GM08714 (cell line): Measurements from ENCODE around the gene MYH16.
"Not testable (repeated sequence)": the region's sequence is repeated elsewhere in the genome, so short reads cannot be mapped to it uniquely, and the experiment has no call there.

Experiments used
- H3K4me3 ChIP-seq: fragments of 200-500 bp; sonication (Bioruptor generic); 2 replicates; pipeline ENCODE4 v1.5.1; 2014; ENCODE audit warnings: mild to moderate bottlenecking, low read length, inconsistent platforms
- ZNF274 ChIP-seq: IDR thresholded peaks from 2 replicates; pipeline ENCODE4 v1.6.1; 2012; ENCODE audit warnings: mild to moderate bottlenecking, low read depth, low read length

MYH16 gene

DNA sequence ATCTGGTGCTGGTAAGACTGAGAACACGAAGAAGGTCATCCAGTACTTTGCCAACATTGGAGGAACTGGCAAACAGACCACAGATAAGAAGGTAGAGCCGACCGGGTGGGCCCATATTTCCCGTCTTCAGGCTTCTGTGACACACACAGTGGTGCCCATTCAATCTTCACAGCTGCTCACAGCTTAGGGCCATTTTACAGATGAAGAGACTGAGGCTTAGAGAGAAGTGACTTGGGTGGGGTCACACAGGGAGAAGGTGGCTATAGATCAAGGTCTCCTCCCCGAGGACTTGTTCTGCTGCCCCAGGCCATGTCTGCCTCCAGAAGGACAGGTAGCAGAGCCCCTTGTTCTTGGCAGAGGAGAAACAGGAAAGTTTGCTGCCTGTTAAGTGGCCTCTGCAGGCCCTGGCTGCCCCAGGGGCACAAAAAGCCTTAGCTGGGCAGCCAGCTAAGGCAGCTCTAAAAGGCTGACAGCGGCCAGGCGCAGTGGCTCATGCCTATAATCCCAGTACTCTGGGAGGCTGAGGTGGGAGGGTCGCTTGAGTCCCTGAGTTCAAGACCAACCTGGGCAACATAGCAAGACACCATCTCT is 22.6 kb upstream of the MYH16 start:
- no peak for TF ChIP-seq ZNF274
- no peak overlapping the region for H3K4me3 ChIP-seq

DNA sequence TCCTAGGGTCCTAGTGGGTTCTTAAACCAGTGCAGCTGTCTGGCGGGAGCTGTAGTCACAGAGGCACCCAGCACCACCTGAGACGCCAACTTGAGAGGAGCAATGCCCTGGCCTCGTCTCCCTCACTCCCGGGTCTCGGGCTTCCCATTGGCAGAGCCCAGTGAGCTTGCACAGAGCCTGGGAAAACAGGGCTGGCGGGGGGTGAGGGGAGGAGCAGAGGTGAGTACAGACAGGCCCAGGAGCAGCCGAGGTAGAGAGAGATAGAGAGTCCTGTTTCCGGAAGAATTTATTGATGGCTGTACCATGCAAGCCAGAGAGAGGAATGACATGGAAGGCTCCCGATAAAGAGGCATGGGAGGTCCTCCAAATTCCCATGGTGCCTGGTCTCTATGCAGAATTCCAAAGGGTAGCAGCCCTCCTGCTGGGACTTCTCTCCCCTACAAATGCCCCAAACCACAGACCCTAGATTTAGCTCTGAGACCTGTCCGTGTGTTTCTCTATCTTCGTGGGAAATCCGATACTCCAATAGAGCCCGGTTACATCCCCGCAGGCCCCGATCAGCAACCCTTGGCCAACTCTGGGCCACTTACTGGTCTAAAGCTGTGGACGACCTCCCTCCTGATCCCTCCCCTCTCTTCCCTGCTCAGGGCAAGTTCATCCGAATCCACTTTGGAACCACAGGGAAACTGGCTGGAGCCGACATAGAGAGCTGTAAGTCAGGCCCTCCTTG is 20.3 kb upstream of the MYH16 start:
- H3K4me3 ChIP-seq = no peak overlapping the region
- no peak for TF ChIP-seq ZNF274

DNA sequence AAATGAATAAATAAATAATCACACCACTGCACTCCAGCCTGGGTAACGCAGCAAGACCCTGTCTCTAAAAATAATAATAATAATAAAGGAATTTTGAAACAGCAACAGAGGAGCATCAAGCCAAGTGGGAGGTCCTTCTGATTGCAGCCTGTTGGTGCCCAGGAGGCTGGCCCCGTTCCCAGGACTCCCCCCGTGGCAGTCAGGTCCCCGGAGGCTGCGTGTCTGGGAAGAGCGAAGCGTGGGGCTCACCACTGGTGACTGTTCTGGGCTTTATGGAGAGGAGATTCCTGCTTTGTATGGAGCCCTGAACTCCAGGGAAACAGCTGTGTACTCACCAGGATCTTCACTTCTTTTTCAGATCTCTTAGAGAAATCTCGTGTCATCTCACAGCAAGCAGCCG is 19.3 kb upstream of the MYH16 start:
- no peak overlapping the region for H3K4me3 ChIP-seq
- TF ChIP-seq ZNF274 = no peak

DNA sequence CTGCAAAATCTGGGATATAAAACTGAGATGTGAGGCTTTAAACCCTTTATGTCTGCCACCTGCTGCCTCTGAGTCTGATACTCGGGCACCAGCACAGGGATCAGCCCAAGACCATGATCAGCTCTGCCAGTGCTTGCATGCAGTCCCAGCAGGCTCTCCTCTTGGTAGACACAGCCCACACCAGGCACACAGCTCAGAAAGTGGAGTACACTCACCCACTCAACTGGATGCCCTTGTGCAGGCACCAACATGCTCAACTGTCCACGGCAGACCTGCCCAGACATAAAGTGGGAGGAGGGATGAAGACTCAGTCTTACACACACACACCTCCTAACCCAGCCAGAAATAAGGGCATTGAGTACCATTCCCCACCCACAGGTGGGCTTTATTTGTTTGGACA is 18.2 kb upstream of the MYH16 start:
- no peak for TF ChIP-seq ZNF274
- H3K4me3 ChIP-seq = no peak overlapping the region

DNA sequence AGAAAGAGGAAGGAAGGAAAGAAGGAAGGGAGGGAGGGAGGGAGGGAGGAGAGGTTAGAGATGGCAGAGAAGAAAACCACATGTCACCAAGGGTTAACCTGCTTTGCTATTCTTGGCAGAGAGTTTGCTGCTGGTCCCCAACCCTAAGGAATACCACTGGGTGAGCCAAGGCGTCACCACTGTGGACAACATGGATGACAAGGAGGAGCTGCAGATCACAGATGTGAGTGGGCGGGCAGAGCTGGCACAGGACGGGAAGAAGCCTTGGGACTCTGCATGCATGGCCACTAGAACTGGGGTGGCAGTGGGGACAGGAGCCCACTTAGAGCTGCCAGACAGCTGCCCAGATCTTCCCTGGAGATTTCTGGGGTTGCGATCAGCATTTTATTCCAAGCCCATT is 17.2 kb upstream of the MYH16 start:
- TF ChIP-seq ZNF274 = no peak
- no peak overlapping the region for H3K4me3 ChIP-seq

DNA sequence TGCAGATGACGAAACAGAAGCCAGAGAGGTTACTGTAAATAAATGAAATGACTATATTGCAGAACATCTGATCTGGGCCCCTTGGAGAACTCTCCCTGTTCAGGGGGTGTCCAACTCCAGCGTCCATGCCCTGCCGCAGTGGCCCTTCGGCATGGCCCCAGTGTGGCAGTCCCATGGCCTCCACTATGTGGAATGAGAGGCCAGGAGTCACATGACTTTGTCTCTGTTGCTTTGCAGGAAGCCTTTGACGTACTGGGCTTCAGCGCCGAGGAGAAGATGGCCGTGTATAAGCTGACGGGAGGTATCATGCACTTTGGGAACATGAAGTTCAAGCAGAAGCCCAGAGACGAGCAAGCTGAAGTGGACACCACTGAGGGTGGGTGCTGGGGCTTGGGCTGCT is 15.6 kb upstream of the MYH16 start:
- TF ChIP-seq ZNF274 = no peak
- no peak overlapping the region for H3K4me3 ChIP-seq

DNA sequence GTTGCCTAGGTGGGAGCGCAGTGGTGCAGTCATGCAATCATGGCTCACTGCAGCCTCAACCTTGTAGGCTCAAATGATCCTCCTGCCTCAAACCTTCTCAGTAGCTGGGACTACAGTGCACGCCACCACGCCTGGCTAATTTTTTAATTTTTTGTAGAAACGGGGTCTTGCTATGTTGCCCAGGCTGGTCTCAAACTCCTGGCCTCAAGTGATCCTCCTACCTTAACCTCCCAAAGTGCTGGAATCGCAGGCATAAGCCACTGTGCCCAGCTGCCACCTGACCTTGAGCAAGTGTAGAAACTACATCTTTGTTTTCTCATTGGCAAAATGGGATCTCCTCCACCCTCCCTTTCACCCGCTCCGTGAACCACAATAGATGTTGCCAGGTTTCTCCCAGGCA is 15.0 kb upstream of the MYH16 start:
- TF ChIP-seq ZNF274 = no peak
- H3K4me3 ChIP-seq = no peak overlapping the region

DNA sequence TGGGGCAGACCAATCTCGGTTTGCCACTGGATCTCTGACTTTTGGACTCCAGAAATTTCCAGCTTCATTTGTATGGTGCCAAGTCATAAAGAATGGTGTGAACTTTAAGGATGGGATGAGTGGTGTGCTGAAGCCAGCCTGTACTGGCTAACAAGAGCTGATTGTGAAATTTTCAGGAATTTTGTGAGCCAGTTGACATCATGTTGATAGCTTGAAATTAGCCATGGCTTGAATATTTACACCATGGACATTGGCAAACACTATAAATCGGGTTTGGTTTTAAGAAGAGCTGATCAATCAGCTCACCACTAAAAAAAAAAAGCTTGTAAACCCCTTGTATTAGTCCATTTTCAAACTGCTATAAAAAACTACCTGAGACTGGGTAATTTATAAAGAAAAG is 14.1 kb upstream of the MYH16 start:
- no peak for TF ChIP-seq ZNF274

DNA sequence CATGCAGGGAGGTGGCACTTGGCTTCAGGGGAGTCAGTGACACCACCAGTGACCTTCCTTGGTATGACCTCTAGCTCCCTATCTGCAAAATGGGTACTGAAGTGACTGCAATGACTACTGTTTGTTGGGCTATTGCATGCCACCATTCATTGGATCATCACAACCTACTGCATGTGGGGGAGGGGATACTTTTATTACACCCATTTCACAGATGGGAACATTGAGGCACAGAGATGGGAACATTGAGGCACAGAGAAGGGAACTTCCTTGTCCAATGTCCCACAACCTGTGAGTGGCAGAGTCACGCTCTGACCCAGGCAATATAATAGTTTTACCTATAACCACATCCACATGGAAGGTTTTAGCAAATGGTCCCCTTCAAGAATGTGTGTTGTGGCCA is 12.2 kb upstream of the MYH16 start:
- TF ChIP-seq ZNF274 = no peak
- no peak overlapping the region for H3K4me3 ChIP-seq

More for the DNA sequence above, 14.1 kb upstream of the MYH16 start:
- no peak overlapping the region for H3K4me3 ChIP-seq

DNA sequence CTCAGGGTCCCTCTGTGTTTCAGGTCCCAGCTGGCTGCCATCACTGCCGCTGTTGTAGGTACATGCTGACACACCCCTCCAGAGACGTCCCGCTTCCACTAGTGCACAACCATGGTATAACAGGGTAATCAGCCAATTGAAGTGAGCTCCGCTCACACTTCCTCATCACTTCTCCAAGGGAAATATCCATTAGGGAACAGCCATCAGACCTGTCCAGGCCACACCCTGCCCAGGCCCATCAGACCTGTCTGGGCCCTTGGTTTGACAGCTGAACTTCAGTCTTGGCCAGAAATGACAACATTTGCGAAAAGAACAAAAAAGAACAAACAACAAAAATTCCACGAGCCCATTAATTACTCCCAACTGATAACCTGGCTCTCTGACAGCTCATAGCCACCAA is 11.0 kb upstream of the MYH16 start:
- no peak for TF ChIP-seq ZNF274

DNA sequence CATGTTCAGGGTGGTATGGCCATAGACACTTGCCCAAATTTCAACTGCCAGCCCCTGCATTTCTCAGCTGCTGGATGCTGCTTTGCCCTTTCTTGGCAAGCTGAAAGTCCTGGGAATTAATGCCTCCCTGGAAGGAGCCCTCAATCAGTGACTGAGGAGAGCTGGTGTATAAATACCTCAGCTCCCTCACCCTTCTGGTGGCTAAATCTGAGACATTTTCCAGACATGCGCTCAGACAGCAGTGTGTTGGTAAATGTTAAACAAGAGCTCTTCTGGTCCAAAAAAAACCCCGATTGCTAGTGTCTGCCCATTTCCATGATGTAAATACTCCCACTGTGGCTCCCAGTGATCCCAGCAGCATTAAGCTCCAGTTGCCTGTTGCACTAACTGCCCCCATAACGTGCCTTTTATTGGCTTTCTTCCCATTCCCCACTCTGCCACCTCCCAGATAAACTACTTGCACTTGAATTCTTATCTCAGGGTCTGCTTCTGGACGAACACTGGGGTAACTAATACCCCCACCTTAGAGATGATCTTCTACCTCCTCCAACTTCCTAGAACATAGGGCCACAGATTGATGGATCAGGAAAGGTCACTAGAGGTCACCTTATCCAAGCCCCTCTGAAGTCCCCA is 6.7 kb upstream of the MYH16 start:
- TF ChIP-seq ZNF274 = no peak
- no peak overlapping the region for H3K4me3 ChIP-seq

More for the DNA sequence above, 11.0 kb upstream of the MYH16 start:
- H3K4me3 ChIP-seq = no peak overlapping the region

DNA sequence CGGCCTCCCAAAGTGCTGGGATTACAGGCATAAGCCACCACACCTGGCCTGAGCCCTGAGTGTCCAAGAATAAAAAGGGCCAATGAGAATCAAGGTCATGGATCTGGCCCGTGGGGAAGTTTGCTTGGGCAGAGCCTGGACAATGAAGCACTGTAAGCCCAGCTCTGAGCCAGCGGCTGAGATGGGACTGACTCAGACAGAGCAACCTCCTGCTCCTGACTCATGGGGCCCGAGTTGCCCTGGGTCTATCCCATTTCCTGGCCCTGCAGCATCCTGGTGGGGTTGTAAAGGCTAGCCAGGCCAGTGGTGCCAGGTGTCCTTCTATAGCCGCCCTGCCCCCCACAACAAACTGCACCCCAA is 5.2 kb upstream of the MYH16 start:
- no peak for TF ChIP-seq ZNF274
- H3K4me3 ChIP-seq = no peak overlapping the region

DNA sequence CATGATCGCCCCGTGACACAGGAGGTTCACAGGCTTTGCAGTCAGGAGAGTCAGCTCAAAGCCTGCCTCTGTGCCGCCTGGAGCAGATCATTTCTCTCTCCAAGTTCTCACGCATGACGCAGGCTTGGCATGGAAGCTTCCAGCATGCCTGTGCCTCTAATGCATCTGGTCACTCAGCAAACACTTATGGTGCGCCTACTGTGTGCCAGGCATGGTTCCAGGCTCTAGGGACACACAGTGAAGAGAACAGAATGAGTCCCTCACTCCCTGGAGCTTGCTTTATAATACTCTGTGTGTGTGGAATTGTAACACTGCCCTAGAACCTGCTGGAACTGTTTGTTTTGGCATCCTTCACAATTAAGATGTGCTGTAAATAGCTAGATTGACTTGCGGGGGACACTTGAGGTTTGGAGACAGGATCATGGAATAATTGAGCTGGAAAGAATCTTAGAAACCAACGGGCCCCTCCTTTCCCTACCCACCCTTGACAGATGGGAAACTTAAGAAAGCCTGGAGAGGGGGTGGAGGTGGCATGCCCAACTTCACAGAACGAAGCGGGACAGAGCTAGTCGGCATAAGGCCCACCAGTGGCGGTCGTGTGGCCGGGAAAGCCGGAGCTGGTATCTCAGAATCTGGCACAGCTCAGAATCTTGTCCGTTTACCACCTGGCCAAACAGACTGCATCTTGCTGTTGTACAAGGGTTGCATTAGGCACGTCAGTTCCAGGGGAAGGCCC is 4.6 kb upstream of the MYH16 start:
- no peak for TF ChIP-seq ZNF274
- no peak overlapping the region for H3K4me3 ChIP-seq

DNA sequence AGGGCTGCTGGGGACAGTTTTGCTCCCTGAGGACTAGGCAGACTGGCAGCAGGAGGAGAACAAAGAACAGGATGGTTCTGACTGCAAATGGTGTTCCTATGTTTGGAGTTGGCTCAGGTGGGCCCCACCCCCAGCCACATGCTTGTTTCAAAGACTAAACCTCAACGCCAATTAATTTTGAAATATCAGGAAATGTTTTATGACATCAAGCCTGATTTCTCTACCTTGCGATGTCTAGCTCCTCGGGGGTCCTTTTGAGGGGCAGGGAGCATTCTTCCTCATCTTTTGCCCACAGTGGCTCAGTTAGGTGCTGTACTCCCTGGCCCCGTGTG is 4.1 kb upstream of the MYH16 start:
- TF ChIP-seq ZNF274 = no peak
- H3K4me3 ChIP-seq = no peak overlapping the region

DNA sequence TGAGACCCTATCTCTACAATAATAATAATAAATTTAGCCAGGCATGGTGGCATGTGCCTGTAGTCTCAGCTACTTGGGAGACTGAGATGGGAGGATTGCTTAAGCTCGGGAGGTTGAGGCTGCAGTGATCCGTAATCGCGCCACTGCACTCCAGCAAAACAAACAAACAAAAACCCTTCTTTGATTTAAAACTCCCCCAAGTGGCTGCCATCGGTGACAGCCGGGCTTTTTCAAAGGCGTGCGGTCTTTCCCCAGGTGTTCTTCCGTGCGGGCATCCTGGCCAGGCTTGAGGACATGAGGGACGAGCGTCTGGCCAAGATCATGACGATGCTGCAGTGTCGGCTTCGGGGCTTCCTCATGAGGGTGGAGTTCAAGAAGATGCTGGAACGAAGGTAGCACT is 1.9 kb upstream of the MYH16 start:
- H3K4me3 ChIP-seq = no peak overlapping the region
- TF ChIP-seq ZNF274 = no peak

DNA sequence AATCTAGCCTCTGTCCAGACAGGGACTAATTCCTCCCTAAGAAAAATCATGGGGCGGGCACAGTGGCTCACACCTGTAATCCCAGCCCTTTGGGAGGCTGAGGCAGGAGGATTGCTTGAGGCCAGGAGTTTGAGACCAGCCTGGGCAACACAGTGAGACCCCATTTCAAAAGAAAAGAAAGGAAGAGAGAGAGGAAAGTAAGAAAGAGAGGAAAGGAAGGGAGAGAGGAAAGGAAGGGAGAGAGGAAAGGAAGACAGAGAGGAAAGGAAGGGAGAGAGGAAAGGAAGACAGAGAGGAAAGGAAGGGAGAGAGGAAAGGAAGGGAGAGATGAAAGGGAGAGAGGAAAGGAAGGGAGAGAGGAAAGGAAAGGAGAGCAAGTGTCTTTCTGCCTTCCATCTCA is 922 bp downstream of the MYH16 start:
- H3K4me3 ChIP-seq = not testable (repeated sequence)

DNA sequence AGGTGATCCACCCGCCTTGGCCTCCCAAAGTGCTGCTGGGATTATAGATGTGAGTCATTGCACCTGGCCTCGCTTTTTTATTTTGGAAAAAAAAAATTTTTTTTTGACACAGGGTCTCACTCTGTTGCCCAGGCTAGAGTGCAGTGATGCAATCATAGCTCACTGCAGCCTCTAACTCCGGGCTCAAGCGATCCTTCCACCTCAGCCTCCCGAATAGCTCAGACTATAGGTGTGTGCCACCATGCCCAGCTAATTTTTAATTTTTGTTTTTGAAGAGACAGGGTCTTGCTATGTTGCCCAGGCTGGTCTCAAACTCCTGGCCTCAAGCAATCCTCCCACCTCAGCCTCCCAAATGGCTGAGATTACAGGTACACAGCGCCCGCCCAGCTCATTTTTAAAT is 2.3 kb downstream of the MYH16 start:
- not testable (repeated sequence) for H3K4me3 ChIP-seq
